ENCODE data around the gene GNAZ.

GNAZ gene

GRCh38 chr22:23094695-23095681 is 24.7 kb downstream of the GNAZ start:
- DNase-seq: no peak

GRCh38 chr22:23095733-23096342 is 25.5 kb downstream of the GNAZ start:
- no peak for DNase-seq

- DNase-seq: no peak
These were observed 27.3 kb downstream of the GNAZ start for GRCh38 chr22:23097412-23098229.

- no peak for DNase-seq
These were observed 27.9 kb downstream of the GNAZ start for GRCh38 chr22:23098230-23098705.

GRCh38 chr22:23098718-23099530 is 28.6 kb downstream of the GNAZ start:
- no peak for DNase-seq

DNA sequence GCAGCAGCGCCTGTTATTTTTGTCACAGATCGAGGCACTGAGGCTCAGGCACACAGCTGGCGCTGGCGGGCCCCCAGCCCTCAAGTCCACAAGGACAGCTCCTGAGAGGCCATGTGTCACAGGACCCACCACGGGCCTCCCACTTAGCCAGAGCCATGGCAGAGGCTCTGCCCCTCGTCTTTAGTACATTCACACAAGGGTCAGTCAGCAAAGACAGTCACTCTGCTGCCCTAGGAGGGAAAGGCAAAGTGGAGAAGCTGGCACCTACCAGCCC is 29.1 kb downstream of the GNAZ start:
- no peak for DNase-seq

- DNase-seq: no peak
These were observed 29.9 kb downstream of the GNAZ start for GRCh38 chr22:23100124-23100801.

- no peak for DNase-seq
These were observed 31.2 kb downstream of the GNAZ start for GRCh38 chr22:23101524-23101923.

GRCh38 chr22:23102002-23102655 is 31.8 kb downstream of the GNAZ start:
- DNase-seq: no peak

DNA sequence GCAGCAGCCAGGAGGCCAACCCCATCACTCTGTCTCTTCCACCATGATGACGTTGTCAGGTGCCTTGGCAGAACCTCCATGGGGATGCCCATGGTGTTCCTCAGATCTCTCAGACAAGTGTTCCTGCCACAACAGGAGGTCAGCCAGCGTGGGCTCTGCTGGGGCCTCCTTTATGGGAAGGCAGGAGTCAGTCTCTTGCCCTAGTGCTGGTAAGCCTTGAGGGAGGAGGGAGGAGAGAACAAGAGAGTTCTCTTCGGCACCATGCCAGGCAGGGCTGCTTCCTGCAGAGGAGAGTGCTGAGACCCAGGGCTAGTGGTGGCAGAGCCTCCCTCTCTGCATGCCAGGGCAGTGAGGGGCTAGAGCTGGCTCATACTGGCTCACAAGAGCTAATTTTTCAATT is 32.5 kb downstream of the GNAZ start:
- no peak for DNase-seq

DNA sequence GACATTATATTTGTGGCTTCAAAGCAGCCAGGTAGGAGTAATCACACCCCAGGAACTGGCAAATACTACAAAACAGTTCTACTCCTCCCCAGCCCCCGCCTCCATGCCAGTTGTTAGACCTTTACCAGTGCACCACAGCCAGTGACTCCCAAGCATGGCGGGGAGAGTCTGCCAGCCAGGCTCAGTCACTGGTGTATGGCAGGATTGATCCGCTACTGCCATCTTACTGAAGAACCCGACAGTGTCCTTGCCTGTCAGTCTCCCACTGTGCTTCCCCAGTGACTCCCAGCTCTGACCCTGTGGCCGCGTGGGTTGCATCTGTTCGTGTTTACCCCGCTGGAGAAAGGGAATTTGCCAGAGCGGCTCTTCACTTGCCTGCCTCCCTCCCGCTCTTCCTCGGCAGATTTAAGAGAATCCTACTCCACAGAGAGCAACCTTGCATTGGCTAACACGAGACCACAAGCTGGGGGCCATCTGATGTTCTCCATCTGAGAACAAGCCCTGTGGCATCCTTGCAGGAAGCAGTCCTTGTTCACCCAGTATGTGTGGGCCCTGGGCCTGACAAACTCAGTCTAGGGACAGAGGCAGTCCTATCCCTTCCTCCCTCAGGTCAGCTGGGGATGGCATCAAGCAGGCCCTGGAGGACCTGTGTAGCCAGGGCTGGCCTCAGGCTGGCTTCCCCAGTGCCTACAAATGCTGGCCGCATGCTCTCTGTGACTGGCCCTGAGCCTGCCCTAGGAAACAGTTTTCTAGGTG is 33.1 kb downstream of the GNAZ start:
- DNase-seq: no peak

GRCh38 chr22:23104187-23104971 is 34.1 kb downstream of the GNAZ start:
- no peak for DNase-seq

DNA sequence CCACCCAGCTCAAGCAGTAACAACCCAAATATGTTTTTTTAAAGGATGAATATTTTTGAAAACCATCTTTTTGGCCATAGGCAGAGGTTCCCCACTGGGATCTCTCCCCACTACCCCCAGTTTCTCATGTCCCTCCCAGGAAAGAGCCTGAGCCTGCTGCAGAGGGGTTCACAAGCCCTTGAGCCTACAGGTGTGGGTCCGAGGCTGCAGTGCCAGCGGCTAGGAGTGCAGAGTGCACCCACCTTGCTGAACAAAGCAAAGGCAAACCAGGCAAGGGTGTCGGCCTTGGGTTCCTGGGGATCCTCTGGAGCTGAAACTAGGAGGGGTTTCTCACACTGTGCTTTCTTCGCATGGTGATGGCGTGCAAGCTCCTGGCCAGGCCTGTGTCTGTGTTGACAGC is 35.0 kb downstream of the GNAZ start:
- no peak for DNase-seq

DNA sequence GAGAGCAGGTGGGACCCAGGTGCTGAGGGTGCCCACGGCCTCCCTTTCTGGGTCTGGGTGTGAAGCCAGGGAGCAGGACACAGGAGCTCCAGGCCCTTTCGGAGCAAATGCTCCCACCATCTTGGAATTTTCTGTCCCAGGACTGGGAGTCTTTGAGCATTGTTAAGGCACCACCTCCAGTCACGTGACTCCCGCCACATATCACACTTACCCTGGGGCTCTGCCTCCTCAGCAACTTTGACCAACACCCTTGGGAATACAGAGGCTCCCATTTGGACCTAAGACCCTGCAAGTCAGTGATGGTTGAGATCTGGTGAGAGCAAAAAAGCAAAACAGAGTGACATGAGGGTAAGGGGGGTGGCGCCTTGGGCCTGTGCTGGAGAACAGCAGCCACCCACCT is 35.6 kb downstream of the GNAZ start:
- no peak for DNase-seq

- no peak for DNase-seq
These were observed 36.0 kb downstream of the GNAZ start for GRCh38 chr22:23106344-23106743.

DNA sequence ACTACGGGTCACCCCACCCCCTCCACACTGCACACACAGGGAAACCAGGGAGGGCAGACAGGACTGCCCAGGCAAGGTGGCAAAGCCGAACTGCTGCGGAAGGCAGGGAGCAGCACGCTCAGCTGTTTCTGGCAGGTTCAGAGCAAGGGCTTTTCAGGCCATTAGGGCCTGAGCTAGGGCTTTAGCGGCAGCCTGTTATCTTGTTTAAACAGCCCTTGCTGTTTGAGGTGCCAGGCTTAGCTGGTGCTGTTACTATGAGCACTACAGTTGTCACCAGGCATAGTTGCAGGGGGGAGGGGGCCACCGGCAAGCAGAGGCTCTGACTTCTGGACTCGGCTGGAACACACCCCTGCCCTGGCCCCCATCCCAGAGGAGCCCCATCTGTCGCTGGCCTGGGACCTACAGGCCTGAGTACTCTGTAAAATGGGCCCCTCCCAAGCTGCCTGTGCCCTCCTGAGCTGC is 36.6 kb downstream of the GNAZ start:
- no peak for DNase-seq

DNA sequence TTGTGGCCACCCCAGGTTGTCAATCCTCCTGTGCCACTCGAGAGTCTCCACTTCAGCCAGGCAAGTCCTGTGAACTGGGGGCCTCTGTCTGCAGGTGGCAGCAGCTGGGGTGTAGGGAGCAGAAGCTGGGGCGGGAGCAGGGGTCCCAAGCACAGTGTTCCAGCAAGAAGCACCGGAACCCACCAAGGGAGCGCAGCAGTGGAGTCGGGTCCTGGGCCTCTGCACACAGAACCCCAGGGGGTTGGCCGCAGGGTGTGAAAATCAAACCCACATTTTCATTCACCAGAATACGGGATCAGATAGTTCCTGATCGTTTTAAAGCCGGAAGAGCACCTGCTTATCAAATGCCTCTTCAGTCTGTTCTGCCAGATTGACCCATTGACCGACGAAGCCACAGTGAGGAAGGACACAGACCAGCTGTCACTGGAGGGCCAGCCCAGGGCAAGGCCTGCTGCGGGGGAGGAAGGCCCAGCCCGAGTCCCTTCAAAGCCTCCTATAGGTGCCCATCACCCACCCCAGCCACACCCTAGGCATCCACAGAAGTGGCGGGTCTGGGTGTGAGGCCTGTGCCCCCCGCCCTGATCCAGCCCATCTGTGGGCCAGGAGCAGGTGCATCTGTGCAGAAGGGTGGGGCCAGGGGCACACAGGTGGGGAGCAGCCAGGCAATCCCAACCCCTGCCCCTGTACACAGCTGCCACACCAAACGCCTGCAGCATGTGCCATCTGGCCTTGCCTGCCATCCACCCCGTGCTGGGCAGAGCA is 37.3 kb downstream of the GNAZ start:
- DNase-seq: no peak

GRCh38 chr22:23108249-23109078 is 38.1 kb downstream of the GNAZ start:
- DNase-seq: no peak

Data from activated CD4-positive, alpha-beta T cell treated with anti-CD3 and anti-CD28 coated beads, Interleukin-10, Interleukin-2, amounts not matched to agents 100 ng/mL and 50 ng/mL, durations not matched to agents 16 hours and 8 hours (primary cell).